IMR-90 (cell line): ENCODE results near the gene IFNK. TPM values are rescaled to one million over a fixed set of nuclear protein-coding genes. Genes with fewer than 3 reads are reported as not detected.
A peak's percentile ranks its signal among the peaks of the same experiment; 100 is the strongest.

Experiments used
- ATAC-seq: fragments of 200-7000 bp; cut with Tn5 transposase; 2 replicates; pipeline ENCODE4 v1.9.1; 2020; ENCODE audit warnings: low read depth, mild to moderate bottlenecking, moderate library complexity
- BruUV-seq: library from RNA; stranded (reverse); fragments of 400-500 nt; replicated peaks from 2 replicates; lab custom pipeline; 2021; lab: Mats Ljungman, UMichigan
- CTCF ChIA-PET: fragments of 300-600 bp; formaldehyde crosslinking; extraction: SDS; loops from one replicate; lab custom pipeline; 2021; ENCODE audit warnings: antibody characterized with exemption; lab: Yijun Ruan, JAX
- POLR2A ChIA-PET: fragments of 300-600 bp; sonication (Branson Sonifier 250); formaldehyde crosslinking; loops from one replicate; lab custom pipeline; 2022; ENCODE audit warnings: antibody characterized with exemption; ENCODE audit not compliant: unreplicated experiment; lab: Charles Lee
- DNase-seq: peaks from one replicate; pipeline ENCODE4 v3.0.0; 2013
- H2AFZ ChIP-seq: replicated peaks from 2 replicates; pipeline ENCODE3; 2013; ENCODE audit warnings: low read length, mild to moderate bottlenecking; ENCODE audit not compliant: poor library complexity
- H2AK5ac ChIP-seq: 2 replicates; pipeline ENCODE4 v1.6.1; 2013; ENCODE audit warnings: low read depth, low read length, inconsistent platforms
- H2AK9ac ChIP-seq: replicated peaks from 2 replicates; pipeline ENCODE3; 2013; ENCODE audit warnings: mild to moderate bottlenecking, low read depth, low read length, moderate library complexity; ENCODE audit not compliant: poor library complexity
- H2BK120ac ChIP-seq: 2 replicates; pipeline ENCODE4 v1.6.1; 2013; ENCODE audit warnings: low read depth, low read length, inconsistent platforms
- H2BK15ac ChIP-seq: 3 replicates; pipeline ENCODE4 v1.6.1; 2013; ENCODE audit warnings: low read depth, low read length, inconsistent platforms
- H2BK20ac ChIP-seq: 2 replicates; pipeline ENCODE4 v1.6.1; 2013; ENCODE audit warnings: low read depth, mild to moderate bottlenecking, inconsistent platforms, low read length, moderate library complexity
- H2BK5ac ChIP-seq: 2 replicates; pipeline ENCODE4 v1.6.1; 2013; ENCODE audit warnings: mild to moderate bottlenecking, low read depth, low read length, inconsistent platforms; ENCODE audit not compliant: poor library complexity, severe bottlenecking
- H3K14ac ChIP-seq: replicated peaks from 2 replicates; pipeline ENCODE4 v1.6.1; 2013; ENCODE audit warnings: low read depth, low read length, inconsistent platforms
- H3K18ac ChIP-seq: 2 replicates; pipeline ENCODE4 v1.6.1; 2013; ENCODE audit warnings: low read depth, low read length, control low read depth
- H3K23ac ChIP-seq: 2 replicates; pipeline ENCODE4 v1.6.1; 2013; ENCODE audit warnings: low read depth, low read length, inconsistent platforms
- H3K27ac ChIP-seq: 2 replicates; pipeline ENCODE4 v1.5.1; 2013; ENCODE audit warnings: mild to moderate bottlenecking, control low read depth, low read length; ENCODE audit not compliant: insufficient read depth
- H3K27me3 ChIP-seq: 2 replicates; pipeline ENCODE4 v1.6.1; 2013; ENCODE audit warnings: low read length; ENCODE audit not compliant: control insufficient read depth, insufficient read depth
- H3K36me3 ChIP-seq: 2 replicates; pipeline ENCODE4 v1.6.1; 2013; ENCODE audit warnings: low read length, mixed read lengths; ENCODE audit not compliant: control insufficient read depth, insufficient read depth
- H3K4ac ChIP-seq: 2 replicates; pipeline ENCODE4 v1.6.1; 2013; ENCODE audit warnings: low read depth, low read length, inconsistent platforms
- H3K4me1 ChIP-seq: 2 replicates; pipeline ENCODE4 v1.6.1; 2013; ENCODE audit warnings: low read length, mixed read lengths; ENCODE audit not compliant: control insufficient read depth, insufficient read depth
- H3K4me2 ChIP-seq: 2 replicates; pipeline ENCODE4 v1.6.1; 2013; ENCODE audit warnings: low read depth, mild to moderate bottlenecking, control low read depth, low read length, moderate library complexity
- H3K4me3 ChIP-seq: 2 replicates; pipeline ENCODE4 v1.5.1; 2013; ENCODE audit warnings: low read depth, mild to moderate bottlenecking, control low read depth, low read length, moderate library complexity; ENCODE audit not compliant: insufficient read depth
- H3K56ac ChIP-seq: 2 replicates; pipeline ENCODE4 v1.6.1; 2013; ENCODE audit warnings: low read length, inconsistent platforms; ENCODE audit not compliant: insufficient read depth; ENCODE audit errors: extremely low read depth
- H3K79me1 ChIP-seq, 2 experiments: 2 replicates each; pipeline ENCODE4 v1.6.1; 2013; ENCODE audit warnings: low read length in 2 of 2, inconsistent platforms in 1 of 2, low read depth in 1 of 2
- H3K9ac ChIP-seq: 2 replicates; pipeline ENCODE4 v1.6.1; 2013; ENCODE audit warnings: low read depth, low read length, control low read depth
- H3K9me1 ChIP-seq: 2 replicates; pipeline ENCODE4 v1.6.1; 2013; ENCODE audit warnings: low read length, inconsistent platforms; ENCODE audit not compliant: insufficient read depth
- H3K9me3 ChIP-seq: 2 replicates; pipeline ENCODE4 v1.6.1; 2013; ENCODE audit warnings: low read length; ENCODE audit not compliant: control insufficient read depth, insufficient read depth
- H4K20me1 ChIP-seq: 2 replicates; pipeline ENCODE4 v1.6.1; 2013; ENCODE audit warnings: low read length, inconsistent platforms; ENCODE audit not compliant: insufficient read depth
- H4K5ac ChIP-seq: 2 replicates; pipeline ENCODE4 v1.6.1; 2013; ENCODE audit warnings: mild to moderate bottlenecking, low read depth, low read length, control low read depth
- H4K8ac ChIP-seq, 2 experiments: 2 replicates each; pipeline ENCODE4 v1.6.1; 2013; ENCODE audit warnings: low read depth in 2 of 2, low read length in 2 of 2, control low read depth in 1 of 2, inconsistent platforms in 1 of 2
- H4K91ac ChIP-seq: 2 replicates; pipeline ENCODE4 v1.6.1; 2013; ENCODE audit warnings: low read depth, low read length, inconsistent platforms; ENCODE audit not compliant: insufficient read depth
- BHLHE40 ChIP-seq: fragments of 150-350 bp; IDR thresholded peaks from 2 replicates; pipeline ENCODE4 v1.6.1; 2016; ENCODE audit warnings: mild to moderate bottlenecking, low read depth, low read length
- CEBPB ChIP-seq: IDR thresholded peaks from 2 replicates; pipeline ENCODE4 v1.6.1; 2012; ENCODE audit warnings: low read depth, low read length, improper control_type of control experiment
- FOS ChIP-seq: fragments of 150-350 bp; IDR thresholded peaks from 2 replicates; pipeline ENCODE4 v1.6.1; 2016; ENCODE audit warnings: low read depth, low read length
- MAZ ChIP-seq: IDR thresholded peaks from 2 replicates; pipeline ENCODE4 v1.6.1; 2012; ENCODE audit warnings: low read depth, mild to moderate bottlenecking, low read length, improper control_type of control experiment, moderate library complexity, borderline replicate concordance
- MXI1 ChIP-seq: IDR thresholded peaks from 2 replicates; pipeline ENCODE4 v1.6.1; 2012; ENCODE audit warnings: low read depth, mild to moderate bottlenecking, low read length, moderate library complexity, borderline replicate concordance
- RFX5 ChIP-seq: IDR thresholded peaks from 2 replicates; pipeline ENCODE4 v1.8.0; 2012; ENCODE audit warnings: low read depth, mild to moderate bottlenecking, low read length, moderate library complexity
- SMC3 ChIP-seq: fragments of 150-350 bp; IDR thresholded peaks from 2 replicates; pipeline ENCODE4 v1.6.1; 2016; ENCODE audit warnings: low read depth, mild to moderate bottlenecking, antibody characterized with exemption, low read length, moderate library complexity
- USF2 ChIP-seq: fragments of 150-350 bp; IDR thresholded peaks from 2 replicates; pipeline ENCODE4 v1.6.1; 2017; ENCODE audit warnings: mild to moderate bottlenecking, antibody characterized with exemption, low read length, low read depth
- WGBS, 2 experiments: methylation state at CpG; one replicate each; pipeline versions ENCODE4 v1.1.5 to v1.1.7; 2013; ENCODE audit warnings: missing lambda C conversion rate in 2 of 2; ENCODE audit not compliant: insufficient read length in 1 of 2; ENCODE audit errors: extremely low coverage in 2 of 2; 5-methylcytosine and 5-hydroxymethylcytosine counted together
- dilution Hi-C: fragments of 300-500 bp; cut with HindIII; formaldehyde crosslinking; loops from one replicate; pipeline ENCODE4 v1.14.3; 2018; ENCODE audit warnings: low sequenced_read_pairs; ENCODE audit not compliant: unreplicated experiment
- in situ Hi-C: fragments of 300-500 bp; cut with MboI; formaldehyde crosslinking; loops from 3 replicates; pipeline ENCODE4 v1.14.3; 2019; ENCODE audit warnings: low sequenced_read_pairs, inconsistent platforms, mixed read lengths
- intact Hi-C: fragments of 100-400 bp; cut with micrococcal nuclease; formaldehyde crosslinking; loops from 2 replicates; pipeline ENCODE4 v1.10.0; 2022
- polyA plus RNA-seq, 3 experiments: library from polyadenylated mRNA; depleted of rRNA; stranded (reverse); fragments of >200 nt; gene quantifications; 2 replicates each; pipeline ENCODE4 v1.2.3, GENCODE V29; 2012; ENCODE audit warnings: low replicate concordance in 1 of 3
- total RNA-seq: library from RNA; depleted of rRNA; stranded (reverse); fragments of >200 nt; gene quantifications from 2 replicates; pipeline ENCODE4 v1.2.3, GENCODE V29; 2012

Gene IFNK
- total and polyA plus RNA-seq, 2 of the 4 experiments (the other 2 are of a cell fraction), result not detected

DNA sequence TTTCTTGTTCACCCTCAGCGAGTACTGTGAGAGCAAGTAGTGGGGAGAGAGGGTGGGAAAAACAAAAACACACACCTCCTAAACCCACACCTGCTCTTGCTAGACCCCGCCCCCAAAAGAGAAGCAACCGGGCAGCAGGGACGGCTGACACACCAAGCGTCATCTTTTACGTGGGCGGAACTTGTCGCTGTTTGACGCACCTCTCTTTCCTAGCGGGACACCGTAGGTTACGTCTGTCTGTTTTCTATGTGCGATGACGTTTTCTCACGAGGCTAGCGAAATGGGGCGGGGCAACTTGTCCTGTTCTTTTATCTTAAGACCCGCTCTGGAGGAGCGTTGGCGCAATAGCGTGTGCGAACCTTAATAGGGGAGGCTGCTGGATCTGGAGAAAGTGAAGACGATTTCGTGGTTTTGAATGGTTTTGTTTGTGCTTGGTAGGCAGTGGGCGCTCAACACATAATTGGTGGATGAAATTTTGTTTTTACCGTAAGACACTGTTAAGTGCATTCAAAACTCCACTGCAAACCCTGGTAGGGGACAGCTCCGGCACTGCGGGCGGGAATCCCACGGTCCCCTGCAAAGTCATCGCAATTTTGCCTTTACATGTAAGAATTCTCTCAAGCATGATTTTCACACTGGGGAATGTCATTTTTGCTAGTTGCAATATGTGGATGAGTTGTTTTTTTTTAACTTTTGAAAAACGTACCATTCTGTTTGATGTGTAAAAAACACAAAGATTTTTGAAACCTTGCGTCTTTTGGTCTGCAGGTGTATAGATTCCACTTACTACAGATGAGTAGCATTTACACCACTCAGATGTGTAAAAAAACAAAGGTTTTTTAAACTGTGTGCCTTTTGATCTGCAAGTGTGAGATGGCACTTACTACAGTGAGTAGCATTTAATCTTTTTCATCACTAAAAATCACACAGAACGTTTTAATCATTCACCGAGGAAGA is 49.8 kb downstream of the IFNK start:
- peak overlapping the region; percentile 57 for H3K9ac ChIP-seq
- peak overlapping the region; percentile 29; the same call in 1 of the 2 replicates for H4K5ac ChIP-seq
- no peaks in the 10 kb centered on the region; the same call in 1 of the 2 replicates for H3K4me1 ChIP-seq
- peak; percentile 79 for ATAC-seq
- intact Hi-C loops (loop anchor here (1.0 kb wide), 1 partner anchor 34 kb away; no protein-coding TSS in a partner anchor), in situ Hi-C loops (no loop called here), dilution Hi-C loops (no loop called here)
- no TSS peak for BruUV-seq
- DNase-seq, result peak; percentile 99
- peak overlapping the region; percentile 39; the same call in 1 of the 2 replicates for H3K56ac ChIP-seq
- H3K4ac ChIP-seq, result peak overlapping the region; percentile 3; the same call in 1 of the 2 replicates
- peak overlapping the region; percentile 22 for H3K27ac ChIP-seq
- H2BK20ac ChIP-seq, result no peak overlapping the region
- H2AFZ ChIP-seq, result peak overlapping the region; percentile 93
- 0 out of 2 replicates have a peak overlapping the region, but pooled peaks have one; percentile 6 for H3K14ac ChIP-seq
- ChIA-PET POLR2A (no interaction called here), CTCF (no interaction called here)
- H3K9me1 ChIP-seq, result no peaks in the 10 kb centered on the region
- TF ChIP-seq SMC3 (no peak), USF2 (no peak; the same call in 1 of the 2 replicates), FOS (peak; percentile 39; the same call in 1 of the 2 replicates), CEBPB (peak; percentile 63; the same call in 1 of the 2 replicates), MAZ (peak; percentile 43; the same call in 1 of the 2 replicates), BHLHE40 (peak; percentile 55; the same call in 1 of the 2 replicates), RFX5 (no peak), MXI1 (no peak)
- H4K20me1 ChIP-seq, result peaks cover 3% of the 10 kb centered on the region; the same call in 1 of the 2 replicates
- H2AK5ac ChIP-seq, result no peak overlapping the region
- H2BK5ac ChIP-seq, result no peak overlapping the region
- peak overlapping the region; percentile 54 for H3K4me3 ChIP-seq
- H3K23ac ChIP-seq, result no peak overlapping the region
- no peaks in the 10 kb centered on the region for H3K36me3 ChIP-seq
- H3K18ac ChIP-seq, result no peak overlapping the region
- peak overlapping the region; percentile 10; the same call in 1 of the 2 replicates for H4K91ac ChIP-seq
- no peaks in the 10 kb centered on the region for H3K27me3 ChIP-seq
- H2AK9ac ChIP-seq, result peak overlapping the region; percentile 29
- no peak overlapping the region for H2BK15ac ChIP-seq
- H3K79me1 ChIP-seq, result peaks cover 0 to 8% of the 10 kb centered on the region in 2 experiments; a peak in 2 of 4 replicates
- 0% methylated on average over 16 of the region's 35 CpGs; no CpG with 5 or more reads in 1 of the 2 experiments for WGBS, 2 experiments
- H3K4me2 ChIP-seq, result peak overlapping the region; percentile 77
- H4K8ac ChIP-seq, result peak overlapping the region in 1 of 2 experiments; percentile 44; a peak in 1 of 4 replicates
- no peaks in the 10 kb centered on the region for H3K9me3 ChIP-seq
- H2BK120ac ChIP-seq, result no peak overlapping the region
